Neuronal stem cell (in vitro differentiated cells): ENCODE results near the gene PRICKLE2.

Source experiments
- DNase-seq: peaks from one replicate; pipeline ENCODE4 v3.0.0-alpha.2; 2013; ENCODE audit warnings: low spot score
- H2AFZ ChIP-seq: one replicate; pipeline ENCODE4 v1.6.1; 2013; ENCODE audit warnings: mild to moderate bottlenecking, low read length, inconsistent platforms
- H2AK5ac ChIP-seq: 2 replicates; pipeline ENCODE4 v1.6.1; 2013; ENCODE audit warnings: low read depth, mild to moderate bottlenecking, inconsistent platforms, low read length, moderate library complexity, mixed read lengths
- H2BK120ac ChIP-seq: 2 replicates; pipeline ENCODE4 v1.6.1; 2013; ENCODE audit warnings: low read depth, mild to moderate bottlenecking, inconsistent platforms, low read length, moderate library complexity, mixed read lengths
- H2BK12ac ChIP-seq: one replicate; pipeline ENCODE4 v1.6.1; 2013; ENCODE audit warnings: low read length, inconsistent platforms
- H2BK15ac ChIP-seq: 2 replicates; pipeline ENCODE4 v1.6.1; 2013; ENCODE audit warnings: mild to moderate bottlenecking, low read length, inconsistent platforms, mixed read lengths
- H2BK5ac ChIP-seq: one replicate; pipeline ENCODE4 v1.6.1; 2013; ENCODE audit warnings: inconsistent platforms, mild to moderate bottlenecking, low read length, moderate library complexity
- H3K14ac ChIP-seq: one replicate; pipeline ENCODE4 v1.6.1; 2013; ENCODE audit warnings: low read length, inconsistent platforms
- H3K18ac ChIP-seq: 2 replicates; pipeline ENCODE4 v1.6.1; 2013; ENCODE audit warnings: low read length, inconsistent platforms
- H3K23ac ChIP-seq: 2 replicates; pipeline ENCODE4 v1.6.1; 2013; ENCODE audit warnings: low read depth, mild to moderate bottlenecking, mixed read lengths, low read length, inconsistent platforms; ENCODE audit not compliant: poor library complexity
- H3K27ac ChIP-seq: replicated peaks from 3 replicates; pipeline ENCODE4 v1.5.1; 2013; ENCODE audit warnings: low read length, inconsistent platforms
- H3K27me3 ChIP-seq, 3 experiments: 2 replicates each; pipeline ENCODE4 v1.6.1; 2013; ENCODE audit warnings: low read length in 3 of 3, mild to moderate bottlenecking in 2 of 3, inconsistent platforms in 1 of 3, low read depth in 1 of 3, mixed read lengths in 1 of 3, moderate library complexity in 1 of 3; ENCODE audit not compliant: control insufficient read depth in 3 of 3, insufficient read depth in 3 of 3
- H3K36me3 ChIP-seq, 2 donors: replicated peaks in 1 of 2; 2 replicates each; pipeline ENCODE4 v1.6.1; 2013; ENCODE audit warnings: low read length in 2 of 2; ENCODE audit not compliant: control insufficient read depth in 2 of 2, insufficient read depth in 2 of 2
- H3K4ac ChIP-seq: 2 replicates; pipeline ENCODE4 v1.6.1; 2013; ENCODE audit warnings: inconsistent platforms, mild to moderate bottlenecking, low read length, moderate library complexity
- H3K4me1 ChIP-seq, 2 donors: 1 replicate in 1 of 2; 2 replicates in 1 of 2; pipeline ENCODE4 v1.6.1; 2013; ENCODE audit warnings: low read length in 2 of 2, low read depth in 1 of 2; ENCODE audit not compliant: control insufficient read depth in 2 of 2, insufficient read depth in 1 of 2
- H3K4me2 ChIP-seq: one replicate; pipeline ENCODE4 v1.6.1; 2013; ENCODE audit warnings: mild to moderate bottlenecking, low read length, inconsistent platforms; ENCODE audit not compliant: insufficient read depth, poor library complexity, severe bottlenecking
- H3K4me3 ChIP-seq, 2 donors: 2 replicates each; pipeline ENCODE4 v1.5.1; 2013; ENCODE audit warnings: low read length in 2 of 2, mild to moderate bottlenecking in 2 of 2, inconsistent platforms in 1 of 2, moderate library complexity in 1 of 2
- H3K79me1 ChIP-seq: one replicate; pipeline ENCODE4 v1.6.1; 2013; ENCODE audit warnings: low read depth, mild to moderate bottlenecking, inconsistent platforms, low read length, moderate library complexity
- H3K9ac ChIP-seq: one replicate; pipeline ENCODE4 v1.6.1; 2013; ENCODE audit warnings: mild to moderate bottlenecking, low read depth, low read length, inconsistent platforms; ENCODE audit not compliant: poor library complexity
- H3K9me3 ChIP-seq, 2 donors: replicated peaks in 1 of 2; 2 replicates each; pipeline versions ENCODE3 to v1.6.1; 2013; ENCODE audit warnings: low read length in 2 of 2, mild to moderate bottlenecking in 2 of 2, inconsistent platforms in 1 of 2, low read depth in 1 of 2, mixed read lengths in 1 of 2, moderate library complexity in 1 of 2; ENCODE audit not compliant: control insufficient read depth in 2 of 2, insufficient read depth in 1 of 2
- H4K8ac ChIP-seq: one replicate; pipeline ENCODE4 v1.6.1; 2013; ENCODE audit warnings: low read depth, mild to moderate bottlenecking, inconsistent platforms, low read length, moderate library complexity
- H4K91ac ChIP-seq: one replicate; pipeline ENCODE4 v1.6.1; 2013; ENCODE audit warnings: low read length, low read depth, mild to moderate bottlenecking, inconsistent platforms; ENCODE audit not compliant: poor library complexity
- WGBS, 2 donors: extraction: QIAGEN DNeasy Blood & Tissue Kit; methylation state at CpG; one replicate each; pipeline ENCODE4 v1.1.7; 2013; ENCODE audit warnings: missing lambda C conversion rate in 2 of 2, mixed read lengths in 1 of 2; ENCODE audit not compliant: insufficient read length in 2 of 2, insufficient replicate concordance in 1 of 2; ENCODE audit errors: extremely low coverage in 2 of 2; 5-methylcytosine and 5-hydroxymethylcytosine counted together

Gene PRICKLE2

GRCh38 chr3:64220161-64220914 lies 4.9 kb downstream of the PRICKLE2 start:
- Histone ChIP-seq H3K14ac (no peak overlapping the region), H3K9me3 (no peaks in the 10 kb centered on the region), H3K4me3 (no peak overlapping the region), H3K18ac (no peak overlapping the region), H3K27ac (no peak overlapping the region), H3K4me1 (peaks cover 36 to 51% of the 10 kb centered on the region in 2 donors), H3K23ac (no peak overlapping the region), H3K27me3 (no peaks in the 10 kb centered on the region), H2BK15ac (no peak overlapping the region), H3K9ac (no peak overlapping the region), H3K79me1 (no peaks in the 10 kb centered on the region), H4K91ac (no peak overlapping the region), H2AFZ (peak overlapping the region; percentile 53), H4K8ac (no peak overlapping the region), H2BK12ac (no peak overlapping the region), H3K36me3 (no peaks in the 10 kb centered on the region), H3K4ac (no peak overlapping the region), H3K4me2 (no peak overlapping the region), H2BK5ac (no peak overlapping the region), H2BK120ac (no peak overlapping the region), H2AK5ac (no peak overlapping the region)
- no CpG with 5 or more reads among the region's 8 CpGs for WGBS, 2 donors
- no peak for DNase-seq

- Histone ChIP-seq H3K4me1 (peaks cover 36 to 48% of the 10 kb centered on the region in 2 donors), H2BK120ac (no peak overlapping the region)
- no CpG with 5 or more reads among the region's 4 CpGs for WGBS, 2 donors
These were observed 6.5 kb downstream of the PRICKLE2 start for GRCh38 chr3:64218746-64219145.

GRCh38 chr3:64218329-64218728 lies 6.9 kb downstream of the PRICKLE2 start:
- H3K27me3 ChIP-seq = no peaks in the 10 kb centered on the region
- no peak overlapping the region for H3K9ac ChIP-seq
- H3K9me3 ChIP-seq = no peaks in the 10 kb centered on the region
- H2BK12ac ChIP-seq = no peak overlapping the region
- DNase-seq = no peak
- H3K4me1 ChIP-seq = peaks cover 34 to 45% of the 10 kb centered on the region in 2 donors
- no peak overlapping the region for H2AFZ ChIP-seq
- H3K36me3 ChIP-seq = no peaks in the 10 kb centered on the region
- H4K8ac ChIP-seq = no peak overlapping the region
- no peak overlapping the region for H2BK120ac ChIP-seq
- no peak overlapping the region for H3K4me3 ChIP-seq
- no peak overlapping the region for H4K91ac ChIP-seq
- H2BK15ac ChIP-seq = no peak overlapping the region
- no peak overlapping the region for H3K23ac ChIP-seq
- H3K4ac ChIP-seq = no peak overlapping the region
- no peak overlapping the region for H3K18ac ChIP-seq
- H2BK5ac ChIP-seq = no peak overlapping the region
- H3K79me1 ChIP-seq = no peaks in the 10 kb centered on the region
- H3K27ac ChIP-seq = no peak overlapping the region
- no CpG with 5 or more reads among the region's 3 CpGs for WGBS, 2 donors
- H3K14ac ChIP-seq = no peak overlapping the region
- H2AK5ac ChIP-seq = no peak overlapping the region
- H3K4me2 ChIP-seq = no peak overlapping the region

More at GRCh38 chr3:64218746-64219145, 6.5 kb downstream of the PRICKLE2 start:
- DNase-seq = no peak
- Histone ChIP-seq H3K4me2 (no peak overlapping the region), H2BK5ac (no peak overlapping the region), H3K4ac (no peak overlapping the region), H3K79me1 (no peaks in the 10 kb centered on the region), H3K9me3 (no peaks in the 10 kb centered on the region), H3K18ac (no peak overlapping the region), H4K91ac (no peak overlapping the region), H3K9ac (no peak overlapping the region), H4K8ac (no peak overlapping the region), H2BK15ac (no peak overlapping the region), H3K27ac (no peak overlapping the region), H3K23ac (no peak overlapping the region), H3K27me3 (no peaks in the 10 kb centered on the region), H3K14ac (no peak overlapping the region), H2BK12ac (no peak overlapping the region), H3K4me3 (no peak overlapping the region), H3K36me3 (no peaks in the 10 kb centered on the region), H2AFZ (no peak overlapping the region), H2AK5ac (no peak overlapping the region)

GRCh38 chr3:64216274-64217147 lies 8.8 kb downstream of the PRICKLE2 start:
- peaks cover 30 to 36% of the 10 kb centered on the region in 2 donors for H3K4me1 ChIP-seq

More at GRCh38 chr3:64216274-64217147, 8.8 kb downstream of the PRICKLE2 start:
- WGBS, 2 donors = no CpG with 5 or more reads among the region's 10 CpGs
- Histone ChIP-seq H3K27ac (peak overlapping the region; percentile 23), H4K91ac (no peak overlapping the region), H3K36me3 (no peaks in the 10 kb centered on the region), H4K8ac (no peak overlapping the region), H3K4me2 (peak overlapping the region; percentile 3), H3K23ac (no peak overlapping the region), H2BK12ac (no peak overlapping the region), H2AK5ac (no peak overlapping the region), H3K9me3 (no peaks in the 10 kb centered on the region), H3K14ac (no peak overlapping the region), H3K27me3 (no peaks in the 10 kb centered on the region), H2BK15ac (no peak overlapping the region), H3K4ac (no peak overlapping the region), H2AFZ (peak overlapping the region; percentile 61), H2BK120ac (no peak overlapping the region), H2BK5ac (no peak overlapping the region), H3K4me3 (no peak overlapping the region), H3K9ac (no peak overlapping the region), H3K79me1 (no peaks in the 10 kb centered on the region), H3K18ac (no peak overlapping the region)
- no peak for DNase-seq
